ENCODE data around the gene ZFP64.

The ZFP64 gene

GRCh38 chr20:52118016-52118623 is 73.5 kb downstream of the ZFP64 start (continued):
- TF ChIP-seq PRDM10 (tag by site-specific recombination; IDR thresholded peaks at IDR 0.05) (no peak), GLI2 (tag by site-specific recombination; IDR thresholded peaks at IDR 0.05; ENCODE audit: borderline replicate concordance, low read depth) (no peak), ZBTB48 (tag by site-specific recombination; IDR thresholded peaks at IDR 0.05) (no peak), ZBTB8A (tag by site-specific recombination; IDR thresholded peaks at IDR 0.05) (no peak), ZNF223 (tag by site-specific recombination; IDR thresholded peaks at IDR 0.05) (no peak), CTCF (tag by site-specific recombination; IDR thresholded peaks at IDR 0.05) (no peak), ZNF214 (tag by site-specific recombination; IDR thresholded peaks at IDR 0.05; ENCODE audit: borderline replicate concordance) (no peak), ZNF335 (tag by site-specific recombination; conservative IDR thresholded peaks at IDR 0.05) (no peak), ZNF416 (tag by site-specific recombination; IDR thresholded peaks at IDR 0.05) (no peak), ZNF18 (tag by site-specific recombination; IDR thresholded peaks at IDR 0.05) (no peak), INSM2 (tag by site-specific recombination; IDR thresholded peaks at IDR 0.05) (no peak)

- CTCF ChIA-PET = interaction anchor here (2.1 kb wide), 1 partner anchor 18 kb away, joined by 8 read pairs; no protein-coding TSS in a partner anchor
- H3K4me1 ChIP-seq (ENCODE audit: control insufficient read depth, insufficient read depth, low read length) = no peaks in the 10 kb centered on the region
- H3K9me3 ChIP-seq (ENCODE audit: control insufficient read depth, insufficient read depth, low read depth, low read length) = no peaks in the 10 kb centered on the region
- no peak for TF ChIP-seq ZNF121 (tag by site-specific recombination; IDR thresholded peaks at IDR 0.05)
- TF ChIP-seq GLIS1 (tag by site-specific recombination; IDR thresholded peaks at IDR 0.05) = no peak
- no peak for TF ChIP-seq ZSCAN16 (tag by site-specific recombination; IDR thresholded peaks at IDR 0.05)
- no peak for TF ChIP-seq ZNF791 (tag by site-specific recombination; IDR thresholded peaks at IDR 0.05)
- no peak overlapping the region for H3K27ac ChIP-seq (ENCODE audit: extremely low read depth, low read depth, low read length)
- H3K4me3 ChIP-seq (ENCODE audit: low read depth, low read length) = no peak overlapping the region
- POLR2A ChIA-PET = no interaction called here
- no peaks in the 10 kb centered on the region for H3K36me3 ChIP-seq (ENCODE audit: control insufficient read depth in 2 of 2, insufficient read depth in 1 of 2, low read length in 2 of 2)
These were observed 81.1 kb downstream of the ZFP64 start for GRCh38 chr20:52110456-52110855.

Data from HEK293 (cell line).